BE2C (cell line): ENCODE measurements around the gene SLC6A7.

Experiments used
- DNase-seq: peaks from one replicate; pipeline ENCODE4 v3.0.0-alpha.2; 2020
- H3K27me3 ChIP-seq: fragments of 250-450 bp; sonication (Bioruptor Pico); 2 replicates; pipeline ENCODE4 v1.5.1; 2020; ENCODE audit warnings: mild to moderate bottlenecking
- H3K36me3 ChIP-seq: fragments of 250-450 bp; sonication (Bioruptor Pico); 2 replicates; pipeline ENCODE4 v1.5.1; 2020; ENCODE audit warnings: mild to moderate bottlenecking
- H3K4me1 ChIP-seq: fragments of 250-450 bp; sonication (Bioruptor Pico); 2 replicates; pipeline ENCODE4 v1.5.1; 2020
- H3K4me3 ChIP-seq: 2 replicates; pipeline ENCODE4 v1.5.1; 2011; ENCODE audit warnings: low read depth, low read length
- H3K9me3 ChIP-seq: fragments of 250-450 bp; sonication (Bioruptor Pico); 2 replicates; pipeline ENCODE4 v1.5.1; 2020
- TF ChIP-seq, protein P1 (sequence below): IDR thresholded peaks from 2 replicates; pipeline ENCODE4 v1.5.1; 2012; ENCODE audit warnings: mild to moderate bottlenecking, low read depth, low read length

Gene SLC6A7

DNA sequence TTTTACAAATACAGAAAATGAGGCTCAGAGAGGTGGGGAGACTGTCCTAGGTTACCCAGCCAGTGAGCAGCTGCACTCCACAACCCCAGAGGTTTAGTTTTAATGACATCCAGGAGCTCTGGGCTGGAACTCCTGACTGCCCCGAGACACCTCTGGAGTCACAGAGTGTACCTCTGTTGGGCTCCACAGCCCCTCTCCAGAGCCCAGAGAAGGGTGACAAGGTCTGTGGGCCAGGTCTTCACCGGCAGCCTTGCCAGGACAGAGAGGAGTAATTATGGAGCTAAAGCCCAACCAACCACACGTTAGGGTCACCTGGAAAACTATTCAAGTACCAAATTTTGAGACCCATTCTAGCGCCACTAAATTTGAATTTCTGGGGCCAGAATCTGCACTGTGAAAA is 12.1 kb upstream of the SLC6A7 start:
- DNase-seq = no peak
- no peaks in the 10 kb centered on the region for H3K9me3 ChIP-seq
- no peaks in the 10 kb centered on the region for H3K36me3 ChIP-seq
- no peaks in the 10 kb centered on the region for H3K27me3 ChIP-seq
- peaks cover 4% of the 10 kb centered on the region; the same call in 1 of the 2 replicates for H3K4me1 ChIP-seq
- no peak overlapping the region for H3K4me3 ChIP-seq
- TF ChIP-seq, protein P1, sequence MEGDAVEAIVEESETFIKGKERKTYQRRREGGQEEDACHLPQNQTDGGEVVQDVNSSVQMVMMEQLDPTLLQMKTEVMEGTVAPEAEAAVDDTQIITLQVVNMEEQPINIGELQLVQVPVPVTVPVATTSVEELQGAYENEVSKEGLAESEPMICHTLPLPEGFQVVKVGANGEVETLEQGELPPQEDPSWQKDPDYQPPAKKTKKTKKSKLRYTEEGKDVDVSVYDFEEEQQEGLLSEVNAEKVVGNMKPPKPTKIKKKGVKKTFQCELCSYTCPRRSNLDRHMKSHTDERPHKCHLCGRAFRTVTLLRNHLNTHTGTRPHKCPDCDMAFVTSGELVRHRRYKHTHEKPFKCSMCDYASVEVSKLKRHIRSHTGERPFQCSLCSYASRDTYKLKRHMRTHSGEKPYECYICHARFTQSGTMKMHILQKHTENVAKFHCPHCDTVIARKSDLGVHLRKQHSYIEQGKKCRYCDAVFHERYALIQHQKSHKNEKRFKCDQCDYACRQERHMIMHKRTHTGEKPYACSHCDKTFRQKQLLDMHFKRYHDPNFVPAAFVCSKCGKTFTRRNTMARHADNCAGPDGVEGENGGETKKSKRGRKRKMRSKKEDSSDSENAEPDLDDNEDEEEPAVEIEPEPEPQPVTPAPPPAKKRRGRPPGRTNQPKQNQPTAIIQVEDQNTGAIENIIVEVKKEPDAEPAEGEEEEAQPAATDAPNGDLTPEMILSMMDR = no peak

DNA sequence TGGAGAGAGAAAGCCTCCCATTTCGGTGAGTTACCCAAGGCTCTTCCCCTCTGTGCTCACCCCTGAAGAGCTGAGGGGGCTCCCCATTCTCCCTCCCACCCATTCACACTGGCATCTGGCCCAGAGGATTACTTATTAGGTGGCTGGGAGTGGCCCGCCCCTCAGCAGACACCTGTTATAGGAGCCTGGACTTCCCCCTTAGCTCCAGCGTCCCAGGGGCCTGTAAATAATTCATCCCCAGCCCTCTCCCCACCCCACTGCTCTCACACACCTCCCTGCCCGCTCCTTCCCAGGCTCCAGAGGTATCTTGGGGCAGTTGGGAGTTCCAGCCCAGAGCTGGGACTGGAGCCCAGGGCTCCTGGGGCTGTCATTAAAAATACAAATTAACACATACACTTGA is 11.6 kb upstream of the SLC6A7 start:
- TF ChIP-seq, protein P1 = no peak

DNA sequence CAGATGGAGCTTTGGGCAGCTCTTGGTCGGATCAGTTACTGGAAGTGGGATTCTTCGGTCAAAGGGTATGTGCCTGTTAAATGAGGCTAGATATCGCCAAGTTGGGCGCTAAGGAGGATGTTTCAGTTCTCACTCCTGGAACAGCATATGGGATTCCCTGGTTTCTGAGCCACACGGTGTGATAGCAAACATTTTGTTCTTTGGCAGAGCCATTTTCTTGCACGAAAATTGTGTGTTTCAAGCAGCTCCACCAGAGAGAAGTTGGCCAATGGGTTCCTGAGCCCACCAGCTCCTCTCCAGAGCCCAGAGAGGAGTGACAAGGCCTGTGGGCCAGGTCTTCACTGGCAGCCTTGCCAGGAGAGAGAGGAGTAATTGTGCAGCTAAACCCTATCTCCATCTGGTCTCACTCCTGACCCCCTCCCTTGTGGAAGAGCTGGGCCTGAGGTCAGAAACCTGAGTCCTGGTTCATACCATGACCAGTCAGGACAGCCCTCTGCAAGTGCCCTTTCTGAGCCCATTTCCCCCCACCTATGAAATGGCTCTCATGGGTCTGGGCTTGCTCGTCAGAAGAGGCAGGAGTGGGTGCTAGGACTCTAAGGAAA is 10.7 kb upstream of the SLC6A7 start:
- peaks cover 4% of the 10 kb centered on the region; the same call in 1 of the 2 replicates for H3K4me1 ChIP-seq
- H3K4me3 ChIP-seq = no peak overlapping the region
- TF ChIP-seq, protein P1 = no peak
- H3K9me3 ChIP-seq = no peaks in the 10 kb centered on the region
- no peaks in the 10 kb centered on the region for H3K27me3 ChIP-seq
- H3K36me3 ChIP-seq = no peaks in the 10 kb centered on the region
- DNase-seq = no peak

More for the DNA sequence above, 11.6 kb upstream of the SLC6A7 start:
- Histone ChIP-seq H3K27me3 (no peaks in the 10 kb centered on the region), H3K36me3 (no peaks in the 10 kb centered on the region), H3K4me3 (no peak overlapping the region), H3K9me3 (no peaks in the 10 kb centered on the region), H3K4me1 (peaks cover 4% of the 10 kb centered on the region; the same call in 1 of the 2 replicates)
- DNase-seq = no peak

DNA sequence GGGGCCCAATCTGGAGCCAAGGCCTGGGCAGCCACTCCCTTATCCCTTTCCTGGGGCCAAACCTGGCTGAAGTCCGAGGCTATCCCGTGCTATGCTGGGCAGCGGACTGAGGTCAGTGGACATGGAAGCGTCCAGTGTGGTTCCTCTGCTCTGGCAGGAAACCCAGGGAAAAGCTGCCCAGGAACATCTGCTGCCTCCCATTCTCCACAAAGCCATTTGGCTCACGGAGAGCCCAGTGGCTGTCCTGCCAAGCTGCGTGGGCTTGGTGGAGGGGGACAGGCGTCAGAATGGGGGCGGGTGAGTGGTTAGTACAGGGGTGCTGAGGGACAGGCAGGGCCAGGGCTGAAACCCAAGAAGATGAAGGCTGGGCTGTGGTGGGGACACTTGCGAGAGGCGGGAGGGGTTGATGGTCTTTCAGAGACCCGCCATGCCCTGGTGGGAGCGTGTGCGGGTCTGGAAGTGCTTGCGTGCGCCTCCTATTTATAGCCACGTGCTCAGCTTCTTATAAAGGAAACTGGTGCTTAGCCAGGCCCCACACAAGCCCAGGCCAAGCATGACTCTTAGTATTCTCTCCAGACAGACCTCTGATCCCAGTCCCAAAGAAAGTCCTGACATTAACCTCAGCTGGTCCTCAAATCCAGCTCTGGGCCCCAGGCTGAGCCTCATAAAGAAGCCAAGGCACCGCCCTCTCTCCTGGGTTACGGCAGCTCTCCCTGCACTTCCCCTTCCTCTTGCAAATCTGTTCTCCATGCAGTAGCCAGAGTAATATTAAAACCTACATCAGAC is 9.4 kb upstream of the SLC6A7 start:
- TF ChIP-seq, protein P1 = no peak
- Histone ChIP-seq H3K4me3 (no peak overlapping the region), H3K9me3 (no peaks in the 10 kb centered on the region), H3K36me3 (no peaks in the 10 kb centered on the region), H3K4me1 (no peaks in the 10 kb centered on the region), H3K27me3 (no peaks in the 10 kb centered on the region)
- no peak for DNase-seq

DNA sequence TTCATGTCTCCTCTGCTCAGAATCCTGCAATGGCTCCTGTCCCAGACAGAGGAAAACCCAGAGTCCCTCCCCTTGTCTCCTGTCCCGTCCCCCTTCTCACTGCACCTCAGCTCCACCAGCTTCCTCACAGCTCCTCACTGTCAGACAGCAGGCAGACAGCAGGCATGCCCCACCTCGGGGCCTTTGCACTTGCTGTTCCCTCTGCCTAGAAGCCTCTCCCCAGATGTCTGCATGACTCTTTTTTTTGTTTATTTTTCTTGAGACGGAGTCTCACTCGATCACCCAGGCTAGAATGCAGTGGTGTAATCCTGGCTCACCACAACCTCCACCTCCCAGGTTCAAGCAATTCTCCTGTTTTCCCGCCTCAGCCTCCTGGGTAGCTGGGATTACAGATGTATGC is 8.8 kb upstream of the SLC6A7 start:
- Histone ChIP-seq H3K36me3 (no peaks in the 10 kb centered on the region), H3K9me3 (no peaks in the 10 kb centered on the region), H3K4me3 (no peak overlapping the region), H3K27me3 (no peaks in the 10 kb centered on the region), H3K4me1 (no peaks in the 10 kb centered on the region)
- DNase-seq = no peak
- TF ChIP-seq, protein P1 = no peak

DNA sequence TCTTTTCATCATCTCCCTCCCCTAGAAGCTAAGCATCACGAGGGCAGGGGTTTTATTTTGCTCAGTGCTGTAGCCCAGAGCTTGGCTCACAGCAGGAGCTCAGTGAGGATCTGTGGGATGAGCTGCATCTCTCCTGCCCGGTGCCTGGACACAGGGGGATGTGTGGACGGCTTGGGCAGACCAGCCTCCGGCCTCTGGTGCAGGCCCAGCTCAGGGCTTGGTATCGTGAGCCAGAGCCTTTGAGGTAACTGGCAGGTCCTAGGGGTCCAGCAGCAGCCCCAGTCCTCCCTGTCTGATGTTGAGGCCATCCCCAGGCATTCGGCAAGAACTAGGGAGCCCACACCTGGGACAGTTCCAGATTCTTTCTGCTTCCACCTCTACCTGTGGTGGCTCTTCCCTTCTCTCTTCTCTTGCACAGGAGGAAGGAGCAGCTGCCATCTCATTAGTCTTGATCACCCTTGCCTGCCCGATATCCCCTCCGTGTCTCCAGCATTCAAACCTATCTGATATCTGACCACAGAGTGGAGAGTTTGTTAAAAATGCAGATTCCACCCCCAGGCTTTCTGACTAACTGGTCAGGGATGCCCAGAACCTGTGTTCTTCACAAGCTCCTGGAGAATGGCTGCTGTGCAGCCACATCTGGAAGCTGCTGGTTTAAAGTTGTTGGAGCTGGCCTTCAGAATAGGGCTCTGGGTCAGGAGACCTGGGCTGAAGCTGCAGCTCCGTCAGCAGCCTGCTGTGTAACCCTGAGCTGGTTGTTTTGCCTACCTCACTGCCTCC is 7.9 kb upstream of the SLC6A7 start:
- no peak for DNase-seq
- TF ChIP-seq, protein P1 = no peak
- Histone ChIP-seq H3K27me3 (no peaks in the 10 kb centered on the region), H3K9me3 (no peaks in the 10 kb centered on the region), H3K36me3 (no peaks in the 10 kb centered on the region), H3K4me3 (no peak overlapping the region), H3K4me1 (no peaks in the 10 kb centered on the region)
